GM21390 (cell line): Measurements from ENCODE around the gene NPS.

Source experiments
- ATAC-seq: cut with Tn5 transposase; IDR thresholded peaks from one replicate; pipeline ENCODE4 v1.9.1; 2021; ENCODE audit not compliant: unreplicated experiment

NPS gene

GRCh38 chr10:127556916-127557315 lies 7.8 kb downstream of the NPS start:
- no peak for ATAC-seq

- ATAC-seq: no peak
Measured at GRCh38 chr10:127561647-127562046, 12.5 kb downstream of the NPS start.

GRCh38 chr10:127563718-127564553 lies 14.8 kb downstream of the NPS start:
- peak; percentile 78 for ATAC-seq

- ATAC-seq: no peak
Measured at GRCh38 chr10:127564644-127565043, 15.5 kb downstream of the NPS start.

GRCh38 chr10:127565583-127565982 lies 16.5 kb downstream of the NPS start:
- ATAC-seq: no peak

GRCh38 chr10:127569210-127569609 lies 20.1 kb downstream of the NPS start:
- no peak for ATAC-seq

GRCh38 chr10:127570036-127570435 lies 20.9 kb downstream of the NPS start:
- no peak for ATAC-seq

GRCh38 chr10:127571386-127571785 lies 22.3 kb downstream of the NPS start:
- no peak for ATAC-seq

GRCh38 chr10:127576051-127576450 lies 26.9 kb downstream of the NPS start:
- ATAC-seq: no peak

GRCh38 chr10:127576740-127577161 lies 27.6 kb downstream of the NPS start:
- ATAC-seq: no peak

- ATAC-seq: no peak
Measured at GRCh38 chr10:127577376-127578258, 28.5 kb downstream of the NPS start.

GRCh38 chr10:127578259-127578960 lies 29.3 kb downstream of the NPS start:
- ATAC-seq: no peak

GRCh38 chr10:127578961-127579305 lies 29.8 kb downstream of the NPS start:
- ATAC-seq: no peak

GRCh38 chr10:127579640-127580039 lies 30.5 kb downstream of the NPS start:
- ATAC-seq: no peak

GRCh38 chr10:127580822-127581221 lies 31.7 kb downstream of the NPS start:
- ATAC-seq: no peak

GRCh38 chr10:127585519-127586023 lies 36.5 kb downstream of the NPS start:
- ATAC-seq: no peak

- no peak for ATAC-seq
Measured at GRCh38 chr10:127587668-127588365, 38.7 kb downstream of the NPS start.

GRCh38 chr10:127592586-127592985 lies 43.5 kb downstream of the NPS start:
- ATAC-seq: no peak

GRCh38 chr10:127600479-127600878 lies 51.4 kb downstream of the NPS start:
- ATAC-seq: no peak
